Head of caudate nucleus (tissue), 42 donors: ENCODE results near the gene CBX2.

Experiments
- DNase-seq, 42 donors: peaks; one replicate each; pipeline versions ENCODE4 v3.0.0 to v3.0.0-alpha.2; 2020 to 2021; ENCODE audit warnings: mixed read lengths in 7 of 42
- intact Hi-C: fragments of 100-400 bp; cut with DNase I; formaldehyde crosslinking; loops from one replicate; pipeline ENCODE4 v1.15.0; 2022

The CBX2 gene

DNA sequence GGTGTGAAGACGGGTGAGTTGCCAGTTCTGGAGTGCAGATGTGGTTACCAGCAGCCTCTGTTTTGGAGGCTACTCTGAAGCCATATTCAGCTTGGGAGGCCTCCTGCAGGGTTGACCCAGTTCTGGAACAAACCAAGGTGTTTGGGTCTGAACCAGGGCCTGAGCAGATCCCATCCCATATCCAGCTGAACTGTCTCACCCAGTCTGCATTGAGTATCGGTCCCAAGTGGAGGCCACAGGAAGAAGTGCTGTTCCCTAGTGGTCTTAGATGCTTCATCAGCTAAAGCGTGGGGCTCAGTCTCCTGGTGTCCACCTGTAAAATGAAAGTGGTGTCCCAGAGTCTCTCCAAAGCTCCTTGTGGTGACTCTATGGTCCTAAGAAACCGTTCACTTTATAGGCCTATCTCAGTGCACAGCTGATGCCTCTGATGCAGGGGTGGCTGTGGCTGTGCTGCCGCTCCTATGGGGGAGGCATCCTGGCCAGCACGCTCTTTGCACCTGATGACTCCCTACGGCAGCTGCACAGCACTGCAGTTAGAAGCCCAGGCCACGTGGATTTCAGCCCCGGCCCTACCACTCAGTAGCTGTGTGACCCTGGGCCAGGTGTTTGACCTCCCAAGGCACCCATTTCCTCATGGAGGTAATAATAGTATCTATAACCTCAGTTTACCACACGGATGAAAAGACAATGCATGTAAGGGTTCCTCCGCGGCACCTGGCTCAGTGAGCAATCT, 40.2 kb downstream of the CBX2 start:
- intact Hi-C loops = no loop called here
- no peak for DNase-seq

DNA sequence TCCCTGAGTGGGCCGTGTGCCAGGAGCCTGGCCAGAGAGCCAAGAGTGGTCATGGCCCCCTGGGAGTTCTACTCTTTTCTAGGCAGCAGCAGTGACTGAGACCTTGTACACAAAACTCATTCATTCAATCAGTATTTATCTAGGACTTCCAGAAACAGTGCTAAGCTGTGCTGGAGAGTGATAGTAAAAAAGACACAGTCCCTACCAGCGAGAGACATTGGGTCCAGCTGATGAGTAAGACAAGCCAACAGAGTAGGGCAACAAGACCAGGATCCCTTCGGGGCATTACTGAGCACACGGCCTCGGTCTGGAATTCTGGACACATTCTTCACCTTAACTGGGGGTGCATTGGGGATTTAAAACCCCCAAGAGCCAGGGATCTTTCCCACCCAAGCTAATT, 41.1 kb downstream of the CBX2 start:
- intact Hi-C loops = no loop called here
- DNase-seq = no peak

DNA sequence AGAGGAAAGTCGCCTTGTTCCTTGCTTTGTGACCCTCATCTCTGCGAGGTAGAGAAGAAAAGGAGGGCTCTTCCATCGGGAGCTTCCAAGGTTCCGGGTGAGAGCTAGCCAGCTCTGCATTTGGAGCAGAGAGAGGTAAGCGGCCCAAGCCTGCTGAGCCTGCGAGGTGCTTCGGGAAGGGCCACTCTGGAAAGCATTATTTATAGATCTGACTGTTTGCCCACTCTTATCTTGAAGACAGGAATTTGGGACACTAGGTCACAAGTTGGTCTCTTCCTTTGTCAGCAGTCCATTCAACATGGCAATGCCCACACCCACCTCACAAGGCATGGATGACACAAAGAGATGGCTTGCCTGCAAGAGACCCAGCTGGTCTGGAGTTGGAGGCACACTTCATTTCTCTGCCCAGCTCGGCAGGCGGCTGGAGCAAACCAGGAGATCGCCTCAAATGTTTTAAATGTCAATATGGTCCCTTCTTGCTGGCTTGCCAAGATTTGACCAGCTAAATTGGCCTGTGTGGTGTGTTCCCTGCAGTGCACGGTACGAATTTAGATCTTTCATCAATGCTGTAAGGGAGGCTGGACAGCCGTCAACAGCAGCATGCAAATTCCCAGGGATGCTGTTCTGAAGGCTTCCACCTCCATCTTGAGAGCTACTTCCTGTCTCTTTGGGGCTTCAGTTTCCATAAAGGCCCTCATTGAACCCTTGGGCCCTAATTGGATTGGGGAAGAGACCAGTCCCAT, 41.8 kb downstream of the CBX2 start:
- no peak for DNase-seq
- intact Hi-C loops = no loop called here

DNA sequence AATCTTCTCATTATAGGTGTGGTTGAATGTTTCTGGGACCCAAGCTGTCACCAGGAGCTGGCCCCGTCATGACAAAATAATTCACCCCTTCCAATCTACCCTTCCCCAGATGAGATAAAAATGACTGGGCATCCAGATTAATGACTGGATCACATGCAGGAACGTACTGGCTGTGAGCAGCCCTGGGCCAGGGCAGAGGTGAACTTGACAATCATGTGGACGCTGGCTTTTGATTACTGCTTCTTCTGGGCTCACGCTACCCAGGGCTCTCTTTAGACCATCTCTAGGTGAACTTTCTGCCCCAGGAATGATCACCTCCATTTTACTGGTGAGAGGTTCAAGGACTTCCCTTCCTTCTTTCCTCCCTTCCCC, 43.0 kb downstream of the CBX2 start:
- intact Hi-C loops = no loop called here
- DNase-seq = no peak

DNA sequence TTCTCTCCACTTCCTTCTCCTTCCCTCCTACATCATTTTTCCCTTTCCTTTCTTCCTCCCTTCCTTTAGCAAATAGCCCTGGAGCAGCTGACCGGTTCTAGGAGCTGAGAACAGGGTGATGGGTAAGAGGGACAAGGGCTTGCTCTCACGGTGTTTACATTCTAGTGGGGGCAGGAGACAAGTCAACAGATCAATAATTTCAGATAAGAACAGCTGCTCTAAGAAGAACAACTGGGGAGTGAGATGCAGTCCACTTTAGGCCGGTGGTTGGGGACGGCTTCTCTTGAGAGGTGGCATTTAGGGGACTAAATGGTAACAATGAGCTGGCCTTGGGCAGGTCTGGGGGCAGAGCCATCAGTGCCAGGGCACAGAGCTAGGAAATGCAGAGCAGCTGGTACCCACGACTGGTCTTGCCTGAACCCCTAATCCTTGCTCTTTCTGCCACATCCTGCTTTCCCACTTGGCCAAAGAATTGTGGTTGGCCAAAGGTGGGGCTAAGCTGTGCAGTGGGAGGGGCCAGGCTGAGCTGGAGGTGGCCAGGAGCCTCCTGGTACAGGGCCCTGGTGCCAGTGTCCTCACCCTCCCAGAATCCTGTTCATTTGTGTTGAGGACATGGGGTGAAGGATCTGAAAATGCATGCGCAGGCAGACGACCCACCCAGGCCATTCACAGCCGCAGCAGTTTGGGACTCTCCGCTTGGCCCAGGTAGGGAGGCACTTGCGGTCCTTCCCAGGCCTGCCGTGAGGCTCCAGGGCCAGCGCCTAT, 43.6 kb downstream of the CBX2 start:
- no peak for DNase-seq

DNA sequence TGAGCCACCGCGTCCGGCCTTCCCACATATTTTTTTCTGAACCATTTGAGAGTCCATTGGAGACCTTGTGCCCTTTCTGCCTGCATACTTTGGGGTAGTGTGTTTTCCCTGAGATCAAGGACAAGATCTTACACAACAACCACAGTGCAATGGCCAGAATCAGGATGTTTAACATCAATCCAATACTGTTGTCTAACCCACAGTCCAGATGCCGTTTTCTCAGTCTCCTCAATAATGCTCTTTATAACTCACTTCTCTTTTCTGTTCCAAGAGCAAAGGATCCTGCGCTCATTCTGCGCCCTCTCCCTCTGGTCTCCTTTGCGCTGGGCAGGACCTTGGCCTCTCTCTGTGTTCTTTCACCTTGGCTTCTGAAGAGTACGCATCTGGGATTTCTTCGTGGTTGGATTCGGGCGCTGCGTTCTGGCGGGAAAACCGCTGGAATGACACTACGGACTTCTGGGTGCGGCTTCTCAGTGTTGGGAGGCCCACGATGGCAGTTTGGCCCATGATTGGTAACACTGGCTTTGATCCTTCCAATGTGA, 44.7 kb downstream of the CBX2 start:
- DNase-seq = no peak
- intact Hi-C loops = no loop called here

More for the DNA sequence above, 43.6 kb downstream of the CBX2 start:
- intact Hi-C loops = no loop called here

DNA sequence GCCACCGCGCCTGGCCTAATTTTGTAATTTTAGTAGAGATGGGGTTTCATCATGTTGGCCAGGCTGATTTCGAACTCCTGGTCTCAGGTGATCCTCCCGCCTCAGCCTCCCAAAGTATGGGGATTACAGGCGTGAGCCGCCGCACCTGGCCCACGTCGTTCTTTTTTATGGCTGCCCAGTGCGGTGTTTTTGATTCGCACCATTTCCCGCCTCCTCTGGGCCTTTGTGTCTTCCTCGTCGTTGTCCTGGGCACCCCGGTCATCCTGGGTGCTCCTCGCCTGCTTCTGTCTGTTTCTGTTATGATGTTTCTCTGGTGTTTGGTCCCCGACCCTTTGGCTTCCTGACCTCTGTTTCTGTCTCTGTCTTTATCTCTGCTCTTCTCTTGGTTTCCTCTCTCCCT, 46.3 kb downstream of the CBX2 start:
- no peak for DNase-seq
- intact Hi-C loops = no loop called here

DNA sequence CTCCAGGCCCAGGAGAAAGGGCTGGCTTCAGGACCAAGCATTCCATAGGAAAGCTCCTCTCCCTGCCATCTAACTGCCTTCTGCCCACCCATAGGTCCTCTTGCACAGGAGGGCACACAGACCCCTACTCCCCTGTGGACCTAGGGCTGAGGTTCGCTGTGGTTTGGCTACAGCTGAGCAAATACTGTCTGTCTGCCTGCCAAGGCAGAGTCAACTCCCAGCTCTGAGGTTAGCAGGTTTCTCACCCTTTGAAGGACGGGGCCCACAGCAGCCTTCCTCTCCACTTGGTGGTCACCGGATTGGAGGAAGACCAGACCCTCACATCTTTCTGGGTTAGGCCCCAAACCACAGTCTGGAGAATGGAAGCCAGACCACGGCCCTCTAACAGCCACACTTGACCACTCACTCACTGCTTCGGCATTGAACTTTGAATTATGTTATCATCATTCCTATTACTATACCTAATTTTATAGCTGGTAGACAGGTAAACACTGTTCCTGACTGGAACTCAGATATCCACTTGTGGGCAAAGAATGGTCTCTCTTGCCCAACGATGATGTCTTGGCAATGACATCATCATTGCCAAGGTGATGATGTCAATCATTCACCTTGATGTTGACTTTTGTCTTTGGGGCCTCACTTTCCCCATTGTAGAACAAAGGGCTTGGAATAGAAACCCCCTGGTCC, 47.1 kb downstream of the CBX2 start:
- intact Hi-C loops = no loop called here

DNA sequence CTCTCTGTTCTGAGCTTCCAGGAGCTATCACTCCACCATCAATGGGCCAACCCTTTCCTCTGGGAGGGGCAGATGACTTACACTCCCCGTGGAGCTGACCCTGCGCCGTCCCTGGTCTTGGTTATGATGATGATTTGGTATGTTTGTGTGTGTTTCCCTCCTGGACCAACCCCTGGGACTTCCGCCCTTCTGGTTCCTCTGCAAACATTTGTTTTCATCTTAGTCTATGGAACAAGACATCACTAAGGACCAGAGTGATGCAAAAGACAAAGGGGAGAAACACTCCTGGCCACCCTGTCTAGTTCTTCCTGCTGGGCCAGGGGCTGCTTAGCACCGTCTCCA, 47.6 kb downstream of the CBX2 start:
- intact Hi-C loops = no loop called here
- no peak for DNase-seq

More for the DNA sequence above, 47.1 kb downstream of the CBX2 start:
- no peak for DNase-seq

DNA sequence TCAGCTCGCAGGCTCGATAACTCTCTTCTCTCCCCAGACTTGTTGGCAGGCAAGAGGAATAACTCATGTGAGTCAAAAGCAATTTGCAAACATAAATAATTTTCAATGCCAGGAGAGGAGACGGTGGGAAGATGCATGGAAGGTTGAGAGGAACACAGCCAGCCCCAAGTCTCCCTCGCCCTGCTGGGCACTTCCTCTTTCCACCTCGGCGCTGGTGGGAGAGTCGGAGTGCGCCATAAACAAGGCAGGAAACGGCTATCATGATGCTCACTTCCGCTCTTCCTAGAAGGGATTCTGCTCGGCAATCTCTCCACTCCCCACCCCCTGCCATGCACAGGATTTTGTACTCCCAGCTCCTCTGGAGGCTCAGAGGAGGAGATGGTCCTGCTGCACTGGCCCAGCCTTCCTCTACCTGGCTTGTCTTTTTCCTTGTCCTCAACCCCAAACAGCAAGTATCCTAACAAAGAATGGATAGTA, 48.3 kb downstream of the CBX2 start:
- intact Hi-C loops = no loop called here
- DNase-seq = peak in 1 of 42 donors; percentile 42

DNA sequence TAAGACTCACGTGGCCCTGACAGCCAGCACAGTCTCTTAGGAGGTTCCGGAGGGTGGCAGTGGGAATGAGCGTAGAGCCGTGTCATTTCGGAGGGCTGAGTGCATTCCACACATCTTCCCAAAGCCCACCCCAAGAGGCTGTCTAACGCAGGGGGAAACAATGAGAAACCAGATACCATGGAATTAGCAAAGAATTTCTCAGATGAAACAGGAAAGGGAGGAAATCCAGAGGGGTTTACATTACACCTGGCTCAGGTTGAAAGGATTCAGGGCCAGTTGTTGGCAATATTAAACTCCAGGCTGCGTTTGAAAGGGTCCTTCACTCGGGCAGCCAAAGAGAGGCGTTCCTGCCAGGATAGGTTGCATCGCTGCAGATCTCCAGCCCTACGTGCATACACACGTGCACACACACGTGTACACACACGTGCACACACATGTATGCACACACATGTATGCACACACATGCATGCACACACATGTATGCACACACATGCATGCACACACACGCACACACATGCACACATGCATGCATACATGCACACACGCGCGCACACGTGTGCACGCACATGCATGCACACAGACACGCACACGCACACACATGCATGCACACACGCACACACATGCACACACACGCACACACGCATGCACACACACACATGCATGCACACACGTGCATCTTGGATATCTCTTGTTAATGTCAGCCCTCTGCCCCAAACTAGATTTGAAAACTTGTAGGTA, 49.1 kb downstream of the CBX2 start:
- intact Hi-C loops = no loop called here
- DNase-seq = no peak

DNA sequence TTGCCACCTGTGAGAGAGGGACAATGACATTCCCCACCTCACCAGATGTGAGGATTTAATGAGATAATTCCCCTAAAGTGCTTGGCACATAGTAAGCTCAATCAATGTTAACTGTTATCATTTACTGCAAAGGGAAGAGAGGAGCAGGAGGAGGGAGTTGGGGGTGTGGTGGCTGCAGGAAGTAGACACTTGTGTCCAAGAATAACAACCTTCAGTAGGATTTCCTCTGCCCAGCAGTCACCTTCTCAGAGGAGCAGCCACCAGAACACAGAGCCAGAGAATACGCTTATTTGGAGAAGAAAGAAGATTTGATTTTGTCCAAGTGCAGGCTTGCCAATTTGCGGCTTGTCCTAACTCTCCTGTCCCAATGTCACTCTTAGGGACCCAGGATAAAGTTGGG, 51.1 kb downstream of the CBX2 start:
- no peak for DNase-seq

DNA sequence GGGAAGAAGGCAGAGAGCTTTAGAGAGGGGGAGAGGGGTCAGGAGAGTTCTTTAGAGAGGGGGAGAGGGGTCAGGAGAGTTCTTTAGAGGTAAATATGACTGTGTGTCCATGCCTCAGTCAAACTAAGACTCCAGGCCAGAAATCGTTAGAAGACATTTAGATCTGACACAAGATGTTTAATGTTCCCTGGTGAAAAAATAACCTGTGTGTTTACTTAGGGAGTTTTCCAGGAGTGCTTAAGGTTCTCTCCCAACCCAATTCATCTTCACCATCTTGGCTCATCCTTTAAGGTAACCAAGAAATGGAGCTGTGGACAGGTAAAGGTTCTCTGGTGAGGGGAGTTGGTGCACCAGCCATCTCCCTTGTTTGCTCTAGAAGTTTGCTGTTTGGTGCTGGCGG, 51.5 kb downstream of the CBX2 start:
- intact Hi-C loops = no loop called here

More for the DNA sequence above, 51.1 kb downstream of the CBX2 start:
- intact Hi-C loops = no loop called here

DNA sequence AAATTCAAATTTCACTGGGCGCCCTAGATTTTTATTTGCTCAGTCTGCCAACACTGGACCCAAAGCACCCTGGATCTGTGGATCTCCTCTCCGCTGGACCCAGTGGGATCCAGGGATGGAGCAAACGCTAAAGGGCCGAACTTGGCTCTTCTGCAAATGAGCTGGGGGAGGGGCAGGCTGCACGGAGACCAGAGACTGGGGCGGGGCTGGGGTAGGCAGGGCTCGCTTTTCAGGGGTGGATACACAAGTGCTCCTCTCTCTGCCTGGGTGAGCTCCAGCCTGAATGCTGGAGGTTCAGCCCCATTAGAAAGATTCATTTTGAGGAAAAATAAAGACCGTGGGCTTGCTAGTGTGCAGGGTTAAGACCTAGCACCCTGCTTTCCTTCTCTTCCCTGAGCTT, 52.4 kb downstream of the CBX2 start:
- no peak for DNase-seq
- intact Hi-C loops = no loop called here

More for the DNA sequence above, 51.5 kb downstream of the CBX2 start:
- DNase-seq = no peak

DNA sequence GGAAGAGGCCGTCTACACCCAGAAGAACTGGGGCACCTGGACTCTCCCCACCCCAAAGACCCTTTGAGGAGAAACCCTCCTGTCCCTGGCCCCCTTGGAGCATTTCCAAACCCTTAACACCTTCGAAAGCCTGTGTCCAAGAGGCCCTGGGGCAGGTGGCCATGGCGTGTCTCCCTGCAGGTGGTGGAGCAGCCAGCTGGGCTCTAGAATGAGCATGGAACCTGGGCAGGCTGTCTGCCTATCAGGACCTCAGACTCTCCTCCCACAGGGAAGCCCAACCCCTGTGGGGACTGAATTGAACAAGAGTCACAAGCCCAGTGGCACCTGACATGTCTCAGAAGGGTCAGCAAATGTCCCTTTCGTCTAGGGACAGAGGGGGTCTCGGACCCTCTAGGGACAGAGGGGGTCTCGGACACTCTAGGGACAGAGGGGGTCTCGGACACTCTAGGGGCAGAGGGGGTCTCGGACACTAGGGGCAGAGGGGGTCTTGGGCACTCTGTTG, 52.9 kb downstream of the CBX2 start:
- no peak for DNase-seq
- intact Hi-C loops = no loop called here

DNA sequence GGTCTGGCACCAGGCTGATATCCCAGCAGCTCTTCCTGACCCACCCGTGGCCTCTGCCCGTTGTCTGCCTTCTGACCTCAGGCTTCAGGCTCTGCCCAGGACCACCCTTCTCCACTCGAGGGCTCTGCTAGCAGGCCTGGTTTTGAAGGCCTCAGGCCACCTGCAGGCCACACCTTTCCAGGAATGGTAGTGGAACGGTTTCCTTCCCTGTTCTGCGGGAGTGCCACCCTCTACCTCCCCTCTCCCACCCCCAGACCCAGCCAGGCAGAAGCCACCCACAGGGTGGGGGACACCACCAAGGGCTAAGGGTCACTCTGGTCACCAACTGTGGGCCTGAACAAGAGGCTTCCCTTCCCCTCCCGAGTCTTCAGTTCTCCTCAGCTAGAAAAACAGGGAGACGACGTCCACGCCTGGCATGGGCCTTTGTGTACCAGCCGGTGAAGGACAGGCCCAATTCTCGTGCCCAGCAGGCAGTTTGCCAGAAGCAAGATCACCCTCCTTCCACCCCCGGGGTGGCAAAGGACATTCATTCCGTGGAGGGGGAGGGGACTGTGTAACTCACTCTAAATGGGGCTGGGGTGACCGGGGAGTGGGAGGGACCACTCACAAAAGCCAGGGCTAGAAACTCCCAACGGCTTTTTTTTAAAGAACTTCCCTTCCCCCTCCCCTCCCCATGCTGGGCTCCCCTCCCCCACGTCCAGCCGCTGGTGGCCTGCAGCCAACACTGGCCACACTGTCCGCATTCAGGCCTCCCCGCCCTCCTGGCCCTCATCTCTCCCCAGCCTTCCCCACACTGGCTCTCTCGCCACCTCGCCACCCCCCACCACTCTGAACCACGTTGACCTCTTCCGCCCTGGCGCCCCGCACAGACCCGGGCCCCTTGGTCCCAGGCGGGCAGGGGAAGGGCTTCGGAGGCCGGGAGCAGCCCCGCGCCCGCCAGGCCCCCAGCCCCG, 53.6 kb downstream of the CBX2 start:
- intact Hi-C loops = no loop called here
- peak; percentile 76 to 93 (median 86) for DNase-seq
